H9 (cell line): ENCODE data around the gene CEBPE. TPM values are rescaled to one million over a fixed set of nuclear protein-coding genes. Genes with fewer than 3 reads are reported as not detected.

Experiments used
- DNase-seq: peaks from one replicate; pipeline ENCODE4 v3.0.0-alpha.2; 2017
- H2AFZ ChIP-seq: one replicate; pipeline ENCODE4 v1.6.1; 2013; ENCODE audit warnings: mild to moderate bottlenecking, low read length, control low read depth, moderate library complexity
- H2AK5ac ChIP-seq: 2 replicates; pipeline ENCODE4 v1.6.1; 2013; ENCODE audit warnings: low read length, control low read depth, mixed read lengths; ENCODE audit not compliant: insufficient read length
- H2BK120ac ChIP-seq: one replicate; pipeline ENCODE4 v1.6.1; 2013; ENCODE audit warnings: low read depth, mild to moderate bottlenecking, low read length, control low read depth, inconsistent platforms; ENCODE audit not compliant: poor library complexity, severe bottlenecking
- H2BK12ac ChIP-seq: 2 replicates; pipeline ENCODE4 v1.6.1; 2013; ENCODE audit warnings: low read length, control low read depth, mixed read lengths, low read depth; ENCODE audit not compliant: insufficient read length
- H2BK15ac ChIP-seq: 2 replicates; pipeline ENCODE4 v1.6.1; 2013; ENCODE audit warnings: low read depth, low read length, control low read depth
- H2BK20ac ChIP-seq: one replicate; pipeline ENCODE4 v1.6.1; 2013; ENCODE audit warnings: low read depth, mild to moderate bottlenecking, low read length, control low read depth, inconsistent platforms; ENCODE audit not compliant: poor library complexity, severe bottlenecking
- H2BK5ac ChIP-seq: 2 replicates; pipeline ENCODE4 v1.6.1; 2013; ENCODE audit warnings: low read length, control low read depth, mixed read lengths; ENCODE audit not compliant: insufficient read length
- H3K14ac ChIP-seq: 2 replicates; pipeline ENCODE4 v1.6.1; 2013; ENCODE audit warnings: low read length, control low read depth; ENCODE audit not compliant: insufficient read depth
- H3K18ac ChIP-seq: 2 replicates; pipeline ENCODE4 v1.6.1; 2013; ENCODE audit warnings: low read depth, mild to moderate bottlenecking, mixed read lengths, low read length, control low read depth; ENCODE audit not compliant: insufficient read length
- H3K23ac ChIP-seq: 2 replicates; pipeline ENCODE4 v1.6.1; 2013; ENCODE audit warnings: low read length, control low read depth, mixed read lengths, low read depth; ENCODE audit not compliant: insufficient read length
- H3K23me2 ChIP-seq: 2 replicates; pipeline ENCODE4 v1.6.1; 2013; ENCODE audit warnings: low read depth, mild to moderate bottlenecking, mixed read lengths, low read length, control low read depth; ENCODE audit not compliant: insufficient read length, poor library complexity, severe bottlenecking
- H3K27ac ChIP-seq: 2 replicates; pipeline ENCODE4 v1.5.1; 2013; ENCODE audit warnings: low read length, control low read depth, mixed read lengths, low read depth; ENCODE audit not compliant: insufficient read length
- H3K27me3 ChIP-seq: 2 replicates; pipeline ENCODE4 v1.6.1; 2013; ENCODE audit warnings: low read length, control low read depth, inconsistent platforms; ENCODE audit not compliant: insufficient read depth
- H3K4ac ChIP-seq: 2 replicates; pipeline ENCODE4 v1.6.1; 2013; ENCODE audit warnings: low read depth, mild to moderate bottlenecking, control low read depth, inconsistent platforms, low read length, moderate library complexity
- H3K4me1 ChIP-seq: 2 replicates; pipeline ENCODE4 v1.6.1; 2013; ENCODE audit warnings: low read length, control low read depth, inconsistent platforms; ENCODE audit not compliant: insufficient read depth
- H3K4me2 ChIP-seq: 2 replicates; pipeline ENCODE4 v1.6.1; 2013; ENCODE audit warnings: low read length, control low read depth, mixed read lengths; ENCODE audit not compliant: insufficient read length, insufficient read depth
- H3K56ac ChIP-seq: 2 replicates; pipeline ENCODE4 v1.6.1; 2013; ENCODE audit warnings: low read depth, mild to moderate bottlenecking, mixed read lengths, low read length, control low read depth; ENCODE audit not compliant: insufficient read length
- H3K79me1 ChIP-seq: 2 replicates; pipeline ENCODE4 v1.6.1; 2013; ENCODE audit warnings: low read depth, mild to moderate bottlenecking, moderate library complexity, low read length, control low read depth, inconsistent platforms; ENCODE audit not compliant: insufficient read depth, poor library complexity, severe bottlenecking
- H3K79me2 ChIP-seq: 2 replicates; pipeline ENCODE4 v1.6.1; 2013; ENCODE audit warnings: low read length, control low read depth, inconsistent platforms; ENCODE audit not compliant: insufficient read depth
- H3K9ac ChIP-seq: 2 replicates; pipeline ENCODE4 v1.6.1; 2013; ENCODE audit warnings: low read length, control low read depth, mixed read lengths; ENCODE audit not compliant: insufficient read length; ENCODE audit errors: extremely low read depth
- H3K9me3 ChIP-seq: one replicate; pipeline ENCODE4 v1.6.1; 2013; ENCODE audit warnings: low read depth, low read length, inconsistent platforms; ENCODE audit not compliant: control insufficient read depth
- H3T11ph ChIP-seq: one replicate; pipeline ENCODE4 v1.6.1; 2013; ENCODE audit warnings: mild to moderate bottlenecking, low read length, control low read depth, inconsistent platforms
- H4K20me1 ChIP-seq: one replicate; pipeline ENCODE4 v1.6.1; 2013; ENCODE audit not compliant: control insufficient read depth, insufficient read length, insufficient read depth
- H4K5ac ChIP-seq: 2 replicates; pipeline ENCODE4 v1.6.1; 2013; ENCODE audit warnings: low read depth, mild to moderate bottlenecking, mixed read lengths, low read length, control low read depth; ENCODE audit not compliant: insufficient read length
- H4K8ac ChIP-seq: replicated peaks from 2 replicates; pipeline ENCODE4 v1.6.1; 2013; ENCODE audit warnings: low read length, control low read depth, mixed read lengths, low read depth; ENCODE audit not compliant: insufficient read length
- H4K91ac ChIP-seq: 2 replicates; pipeline ENCODE4 v1.6.1; 2013; ENCODE audit warnings: low read depth, mild to moderate bottlenecking, moderate library complexity, mixed read lengths, low read length, control low read depth; ENCODE audit not compliant: insufficient read length
- H3K27ac Mint-ChIP-seq, 3 experiments: 2 replicates in 2 of 3; 3 replicates in 1 of 3; pipeline ENCODE4 v1.8.0; 2020 to 2021; ENCODE audit warnings: mixed read lengths in 3 of 3, mild to moderate bottlenecking in 1 of 3, moderate library complexity in 1 of 3
- H3K27me3 Mint-ChIP-seq: 2 replicates; pipeline ENCODE4 v1.8.0; 2021; ENCODE audit warnings: low read depth, mild to moderate bottlenecking, moderate library complexity, mixed read lengths
- H3K36me3 Mint-ChIP-seq, 3 experiments: 2 replicates in 2 of 3; 3 replicates in 1 of 3; pipeline ENCODE4 v1.8.0; 2020 to 2021; ENCODE audit warnings: low read depth in 3 of 3, mixed read lengths in 3 of 3; ENCODE audit not compliant: insufficient read depth in 1 of 3
- H3K4me1 Mint-ChIP-seq, 2 experiments: 2 replicates each; pipeline ENCODE4 v1.8.0; 2020; ENCODE audit warnings: mixed read lengths in 2 of 2
- H3K4me3 Mint-ChIP-seq, 2 experiments: 2 replicates in 1 of 2; 3 replicates in 1 of 2; pipeline ENCODE4 v1.8.0; 2020 to 2021; ENCODE audit warnings: mild to moderate bottlenecking in 2 of 2, mixed read lengths in 2 of 2, moderate library complexity in 1 of 2
- H3K9me3 Mint-ChIP-seq, 2 experiments: 2 replicates in 1 of 2; 3 replicates in 1 of 2; pipeline ENCODE4 v1.8.0; 2020; ENCODE audit warnings: mild to moderate bottlenecking in 2 of 2, mixed read lengths in 2 of 2, moderate library complexity in 1 of 2
- WGBS: extraction: QIAGEN DNeasy Blood & Tissue Kit; methylation state at CpG from one replicate; pipeline ENCODE4 v1.1.7; 2013; ENCODE audit warnings: missing lambda C conversion rate, low lambda C conversion rate, mixed read lengths; ENCODE audit not compliant: insufficient read length; ENCODE audit errors: extremely low coverage; 5-methylcytosine and 5-hydroxymethylcytosine counted together
- total RNA-seq: library from RNA; stranded (reverse); gene quantifications from 2 replicates; pipeline ENCODE4 v1.2.1, GENCODE V29; 2021
- TF ChIP-seq, protein P1 (sequence below): fragments of 200-600 bp; sonication (generic); conservative IDR thresholded peaks from 3 replicates; pipeline ENCODE4 v1.8.0; 2021; ENCODE audit warnings: antibody characterized with exemption, mild to moderate bottlenecking

Gene CEBPE
- total RNA-seq, 1 experiment from 2014 or later, result not detected

DNA sequence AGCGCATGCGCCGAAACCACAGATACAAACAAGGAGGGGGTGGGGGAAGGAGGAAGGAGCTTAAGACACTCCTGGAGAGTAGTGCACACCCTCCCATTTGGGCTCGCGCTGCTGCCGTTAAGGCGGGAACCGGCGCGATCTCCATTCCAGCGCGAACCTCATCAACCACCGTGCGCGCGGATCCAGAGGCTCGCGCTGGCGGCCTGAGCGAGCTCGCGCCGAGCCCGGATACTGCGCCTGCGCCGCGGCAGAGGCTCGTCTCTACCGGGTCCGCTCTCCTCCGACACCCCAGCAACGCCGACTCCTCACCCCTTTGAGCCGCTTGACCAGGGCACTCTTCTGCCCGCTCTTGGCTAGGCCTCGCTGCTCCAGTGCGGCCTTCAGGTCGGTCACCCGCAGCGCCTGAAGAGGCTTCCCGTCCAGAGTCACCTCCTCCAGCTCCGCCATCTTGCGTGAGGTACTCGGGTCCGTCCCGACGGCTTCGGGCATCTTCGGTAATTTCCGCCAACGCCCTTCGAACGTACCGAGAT lies 24.3 kb downstream of the CEBPE start, which contains the start of gene ACIN1:
Gene ACIN1, minus strand, starts transcription at position 471 of the 530 bp plus-strand sequence. Its CDS starts 24 bp downstream, at position 447.
- H3K27me3 Mint-ChIP-seq, result no peaks in the 10 kb centered on the region
- no peak within 1 kb of the TSS for H3K27ac Mint-ChIP-seq
- Histone ChIP-seq H3T11ph (no peak within 1 kb of the TSS), H4K91ac (no peak within 1 kb of the TSS), H3K4ac (no peak within 1 kb of the TSS; the same call in 1 of the 2 replicates), H3K18ac (peak within 1 kb of the TSS; percentile 99), H2BK12ac (peak within 1 kb of the TSS; percentile 77), H3K4me2 (peak within 1 kb of the TSS; percentile 93), H2BK5ac (peak within 1 kb of the TSS; percentile 74), H2AFZ (no peak within 1 kb of the TSS), H2BK20ac (no peak within 1 kb of the TSS), H3K27ac (peak within 1 kb of the TSS; percentile 73), H3K27me3 (no peaks in the 10 kb centered on the region), H3K9me3 (no peaks in the 10 kb centered on the region), H4K5ac (peak within 1 kb of the TSS; percentile 83), H3K56ac (peak within 1 kb of the TSS; percentile 52), H4K20me1 (no peaks in the 10 kb centered on the region), H4K8ac (no peak within 1 kb of the TSS), H2BK120ac (no peak within 1 kb of the TSS), H2BK15ac (0 out of 2 replicates have a peak within 1 kb of the TSS, but pooled peaks have one; percentile 68), H3K9ac (peak within 1 kb of the TSS; percentile 99), H2AK5ac (no peak within 1 kb of the TSS), H3K79me1 (peaks cover 5% of the 10 kb centered on the region), H3K4me1 (peaks cover 2% of the 10 kb centered on the region; the same call in 1 of the 2 replicates), H3K23me2 (peaks cover 6% of the 10 kb centered on the region), H3K79me2 (peaks cover 19% of the 10 kb centered on the region), H3K14ac (peak within 1 kb of the TSS; percentile 97), H3K23ac (no peak within 1 kb of the TSS)
- no peak for DNase-seq
- no CpG with 5 or more reads among the region's 55 CpGs for WGBS
- H3K4me3 Mint-ChIP-seq, result no peak within 1 kb of the TSS
- peaks cover 34 to 60% (median 56%) of the 10 kb centered on the region in 3 experiments for H3K36me3 Mint-ChIP-seq
- no peaks in the 10 kb centered on the region for H3K9me3 Mint-ChIP-seq
- peaks cover 21 to 25% of the 10 kb centered on the region in 2 experiments for H3K4me1 Mint-ChIP-seq
- TF ChIP-seq, protein P1, sequence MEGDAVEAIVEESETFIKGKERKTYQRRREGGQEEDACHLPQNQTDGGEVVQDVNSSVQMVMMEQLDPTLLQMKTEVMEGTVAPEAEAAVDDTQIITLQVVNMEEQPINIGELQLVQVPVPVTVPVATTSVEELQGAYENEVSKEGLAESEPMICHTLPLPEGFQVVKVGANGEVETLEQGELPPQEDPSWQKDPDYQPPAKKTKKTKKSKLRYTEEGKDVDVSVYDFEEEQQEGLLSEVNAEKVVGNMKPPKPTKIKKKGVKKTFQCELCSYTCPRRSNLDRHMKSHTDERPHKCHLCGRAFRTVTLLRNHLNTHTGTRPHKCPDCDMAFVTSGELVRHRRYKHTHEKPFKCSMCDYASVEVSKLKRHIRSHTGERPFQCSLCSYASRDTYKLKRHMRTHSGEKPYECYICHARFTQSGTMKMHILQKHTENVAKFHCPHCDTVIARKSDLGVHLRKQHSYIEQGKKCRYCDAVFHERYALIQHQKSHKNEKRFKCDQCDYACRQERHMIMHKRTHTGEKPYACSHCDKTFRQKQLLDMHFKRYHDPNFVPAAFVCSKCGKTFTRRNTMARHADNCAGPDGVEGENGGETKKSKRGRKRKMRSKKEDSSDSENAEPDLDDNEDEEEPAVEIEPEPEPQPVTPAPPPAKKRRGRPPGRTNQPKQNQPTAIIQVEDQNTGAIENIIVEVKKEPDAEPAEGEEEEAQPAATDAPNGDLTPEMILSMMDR, result no peak
